ENCODE results near the gene INAFM1. TPM values are rescaled to one million over a fixed set of nuclear protein-coding genes. Genes with fewer than 3 reads are reported as not detected.

The INAFM1 gene
- total and polyA plus RNA-seq, 4 donors, result 1.5 to 2.5 (median 1.9) TPM

DNA sequence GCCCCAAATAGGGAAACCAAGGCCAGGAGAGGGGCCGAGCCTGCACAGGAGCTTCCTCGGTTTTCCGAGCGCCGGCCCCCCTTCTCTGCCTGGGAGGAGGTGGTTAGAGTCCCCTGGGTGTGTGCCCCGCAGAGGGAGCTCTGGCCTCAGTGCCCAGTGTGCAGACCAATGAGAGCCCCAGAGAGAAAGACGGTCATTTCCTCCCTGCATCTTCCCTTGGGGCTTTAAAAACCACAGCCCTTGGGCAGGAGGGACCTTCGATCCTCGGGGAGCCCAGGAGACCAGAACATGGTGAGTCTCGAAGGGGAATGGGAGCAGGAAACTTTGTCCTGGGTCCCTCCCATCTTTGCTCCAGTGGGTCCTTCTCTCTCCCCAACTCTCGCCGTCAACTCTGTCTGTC, 34.9 kb downstream of the INAFM1 start, which contains the start of gene C5AR1:
C5AR1 (plus strand) TSS at position 254 of the 400 bp plus-strand sequence; CDS start at position 289, 35 bp downstream.
- peak within 1 kb of the TSS in 1 of 2 donors; percentile 53 for H3K9ac ChIP-seq (ENCODE audit: low read depth in 1 of 2, low read length in 2 of 2)
- WGBS, result 55% methylated on average over 12 of the region's 12 CpGs
- peaks cover 0 to 5% (median under 1%) of the 10 kb centered on the region in 4 donors for H3K4me1 ChIP-seq (ENCODE audit: control insufficient read depth in 4 of 4, insufficient read depth in 4 of 4, low read length in 3 of 4)
- H3K36me3 ChIP-seq (ENCODE audit: control insufficient read depth in 4 of 4, insufficient read depth in 3 of 4, low read depth in 1 of 4, low read length in 3 of 4), result no peaks in the 10 kb centered on the region
- peak within 1 kb of the TSS; percentile 12 to 54 for H3K27ac ChIP-seq (ENCODE audit: low read depth in 1 of 2, low read length in 2 of 2)
- H3K9me3 ChIP-seq (ENCODE audit: control insufficient read depth in 4 of 4, low read length in 3 of 4), result no peaks in the 10 kb centered on the region
- peak within 1 kb of the TSS in 1 of 3 donors; percentile 12 for H3K4me3 ChIP-seq (ENCODE audit: low read depth in 1 of 3, low read length in 3 of 3)
- TF ChIP-seq TAF1 (conservative IDR thresholded peaks at IDR 0.05) (peak; percentile 17), EGR1 (IDR thresholded peaks at IDR 0.05; ENCODE audit: low read depth in 2 of 2) (no peak), HNF4A (conservative IDR thresholded peaks at IDR 0.05) (no peak)
- TF ChIP-seq, protein P1, sequence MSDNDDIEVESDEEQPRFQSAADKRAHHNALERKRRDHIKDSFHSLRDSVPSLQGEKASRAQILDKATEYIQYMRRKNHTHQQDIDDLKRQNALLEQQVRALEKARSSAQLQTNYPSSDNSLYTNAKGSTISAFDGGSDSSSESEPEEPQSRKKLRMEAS (IDR thresholded peaks at IDR 0.05), result no peak
- no peaks in the 10 kb centered on the region for H3K27me3 ChIP-seq (ENCODE audit: control insufficient read depth in 4 of 4, insufficient read depth in 4 of 4, low read length in 3 of 4)
- DNase-seq (ENCODE audit: low spot score), result no peak

DNA sequence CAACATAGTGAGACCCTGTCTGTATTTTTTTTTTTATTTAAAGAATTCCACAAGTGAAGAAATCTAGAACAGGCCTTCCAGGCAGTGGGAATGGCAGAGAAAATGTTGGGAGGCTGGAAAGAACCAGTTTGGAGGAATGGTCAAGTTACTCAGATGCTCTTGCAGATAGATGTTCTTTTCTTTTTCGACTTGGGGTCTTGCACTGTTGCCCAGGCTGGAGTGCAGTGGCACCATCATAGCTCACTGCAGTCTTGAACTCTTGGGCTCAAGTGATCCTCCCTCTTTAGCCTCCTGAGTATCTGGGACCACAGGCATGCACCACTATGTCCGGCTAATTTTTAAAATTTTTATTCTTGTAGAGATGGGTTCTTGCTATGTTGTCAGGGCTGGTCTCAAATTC, 35.6 kb downstream of the INAFM1 start:
- TF ChIP-seq TAF1 (conservative IDR thresholded peaks at IDR 0.05) (no peak), EGR1 (IDR thresholded peaks at IDR 0.05; ENCODE audit: low read depth in 2 of 2) (no peak), NR2F2 (IDR thresholded peaks at IDR 0.05) (no peak), GABPA (IDR thresholded peaks at IDR 0.05 in 1 of 2, conservative IDR thresholded peaks at IDR 0.05 in 1 of 2) (no peak), RXRA (IDR thresholded peaks at IDR 0.05) (no peak), FOXA2 (IDR thresholded peaks at IDR 0.05) (no peak), FOXA1 (IDR thresholded peaks at IDR 0.05) (no peak), RAD21 (IDR thresholded peaks at IDR 0.05) (no peak), HNF4A (conservative IDR thresholded peaks at IDR 0.05) (no peak), JUND (IDR thresholded peaks at IDR 0.05) (no peak), YY1 (IDR thresholded peaks at IDR 0.05) (no peak), HNF4G (IDR thresholded peaks at IDR 0.05) (no peak)
- TF ChIP-seq, protein P2, sequence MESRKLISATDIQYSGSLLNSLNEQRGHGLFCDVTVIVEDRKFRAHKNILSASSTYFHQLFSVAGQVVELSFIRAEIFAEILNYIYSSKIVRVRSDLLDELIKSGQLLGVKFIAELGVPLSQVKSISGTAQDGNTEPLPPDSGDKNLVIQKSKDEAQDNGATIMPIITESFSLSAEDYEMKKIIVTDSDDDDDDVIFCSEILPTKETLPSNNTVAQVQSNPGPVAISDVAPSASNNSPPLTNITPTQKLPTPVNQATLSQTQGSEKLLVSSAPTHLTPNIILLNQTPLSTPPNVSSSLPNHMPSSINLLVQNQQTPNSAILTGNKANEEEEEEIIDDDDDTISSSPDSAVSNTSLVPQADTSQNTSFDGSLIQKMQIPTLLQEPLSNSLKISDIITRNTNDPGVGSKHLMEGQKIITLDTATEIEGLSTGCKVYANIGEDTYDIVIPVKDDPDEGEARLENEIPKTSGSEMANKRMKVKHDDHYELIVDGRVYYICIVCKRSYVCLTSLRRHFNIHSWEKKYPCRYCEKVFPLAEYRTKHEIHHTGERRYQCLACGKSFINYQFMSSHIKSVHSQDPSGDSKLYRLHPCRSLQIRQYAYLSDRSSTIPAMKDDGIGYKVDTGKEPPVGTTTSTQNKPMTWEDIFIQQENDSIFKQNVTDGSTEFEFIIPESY (IDR thresholded peaks at IDR 0.05), result no peak
- TF ChIP-seq, protein P3, sequence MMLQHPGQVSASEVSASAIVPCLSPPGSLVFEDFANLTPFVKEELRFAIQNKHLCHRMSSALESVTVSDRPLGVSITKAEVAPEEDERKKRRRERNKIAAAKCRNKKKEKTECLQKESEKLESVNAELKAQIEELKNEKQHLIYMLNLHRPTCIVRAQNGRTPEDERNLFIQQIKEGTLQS (IDR thresholded peaks at IDR 0.05), result no peak
- TF ChIP-seq, protein P4, sequence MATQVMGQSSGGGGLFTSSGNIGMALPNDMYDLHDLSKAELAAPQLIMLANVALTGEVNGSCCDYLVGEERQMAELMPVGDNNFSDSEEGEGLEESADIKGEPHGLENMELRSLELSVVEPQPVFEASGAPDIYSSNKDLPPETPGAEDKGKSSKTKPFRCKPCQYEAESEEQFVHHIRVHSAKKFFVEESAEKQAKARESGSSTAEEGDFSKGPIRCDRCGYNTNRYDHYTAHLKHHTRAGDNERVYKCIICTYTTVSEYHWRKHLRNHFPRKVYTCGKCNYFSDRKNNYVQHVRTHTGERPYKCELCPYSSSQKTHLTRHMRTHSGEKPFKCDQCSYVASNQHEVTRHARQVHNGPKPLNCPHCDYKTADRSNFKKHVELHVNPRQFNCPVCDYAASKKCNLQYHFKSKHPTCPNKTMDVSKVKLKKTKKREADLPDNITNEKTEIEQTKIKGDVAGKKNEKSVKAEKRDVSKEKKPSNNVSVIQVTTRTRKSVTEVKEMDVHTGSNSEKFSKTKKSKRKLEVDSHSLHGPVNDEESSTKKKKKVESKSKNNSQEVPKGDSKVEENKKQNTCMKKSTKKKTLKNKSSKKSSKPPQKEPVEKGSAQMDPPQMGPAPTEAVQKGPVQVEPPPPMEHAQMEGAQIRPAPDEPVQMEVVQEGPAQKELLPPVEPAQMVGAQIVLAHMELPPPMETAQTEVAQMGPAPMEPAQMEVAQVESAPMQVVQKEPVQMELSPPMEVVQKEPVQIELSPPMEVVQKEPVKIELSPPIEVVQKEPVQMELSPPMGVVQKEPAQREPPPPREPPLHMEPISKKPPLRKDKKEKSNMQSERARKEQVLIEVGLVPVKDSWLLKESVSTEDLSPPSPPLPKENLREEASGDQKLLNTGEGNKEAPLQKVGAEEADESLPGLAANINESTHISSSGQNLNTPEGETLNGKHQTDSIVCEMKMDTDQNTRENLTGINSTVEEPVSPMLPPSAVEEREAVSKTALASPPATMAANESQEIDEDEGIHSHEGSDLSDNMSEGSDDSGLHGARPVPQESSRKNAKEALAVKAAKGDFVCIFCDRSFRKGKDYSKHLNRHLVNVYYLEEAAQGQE (IDR thresholded peaks at IDR 0.05), result no peak
- TF ChIP-seq, protein P5, sequence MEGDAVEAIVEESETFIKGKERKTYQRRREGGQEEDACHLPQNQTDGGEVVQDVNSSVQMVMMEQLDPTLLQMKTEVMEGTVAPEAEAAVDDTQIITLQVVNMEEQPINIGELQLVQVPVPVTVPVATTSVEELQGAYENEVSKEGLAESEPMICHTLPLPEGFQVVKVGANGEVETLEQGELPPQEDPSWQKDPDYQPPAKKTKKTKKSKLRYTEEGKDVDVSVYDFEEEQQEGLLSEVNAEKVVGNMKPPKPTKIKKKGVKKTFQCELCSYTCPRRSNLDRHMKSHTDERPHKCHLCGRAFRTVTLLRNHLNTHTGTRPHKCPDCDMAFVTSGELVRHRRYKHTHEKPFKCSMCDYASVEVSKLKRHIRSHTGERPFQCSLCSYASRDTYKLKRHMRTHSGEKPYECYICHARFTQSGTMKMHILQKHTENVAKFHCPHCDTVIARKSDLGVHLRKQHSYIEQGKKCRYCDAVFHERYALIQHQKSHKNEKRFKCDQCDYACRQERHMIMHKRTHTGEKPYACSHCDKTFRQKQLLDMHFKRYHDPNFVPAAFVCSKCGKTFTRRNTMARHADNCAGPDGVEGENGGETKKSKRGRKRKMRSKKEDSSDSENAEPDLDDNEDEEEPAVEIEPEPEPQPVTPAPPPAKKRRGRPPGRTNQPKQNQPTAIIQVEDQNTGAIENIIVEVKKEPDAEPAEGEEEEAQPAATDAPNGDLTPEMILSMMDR (IDR thresholded peaks at IDR 0.05; ENCODE audit: low read depth, low read length, missing input control), result no peak
- TF ChIP-seq, protein P1 (IDR thresholded peaks at IDR 0.05), result no peak
- H3K4me3 ChIP-seq (ENCODE audit: low read depth in 1 of 3, low read length in 3 of 3), result no peak overlapping the region
- H3K9me3 ChIP-seq (ENCODE audit: control insufficient read depth in 4 of 4, low read length in 3 of 4), result no peaks in the 10 kb centered on the region
- no peak overlapping the region for H3K9ac ChIP-seq (ENCODE audit: low read depth in 1 of 2, low read length in 2 of 2)
- H3K27ac ChIP-seq (ENCODE audit: low read depth in 1 of 2, low read length in 2 of 2), result peak overlapping the region in 1 of 2 donors; percentile 54
- no peak for DNase-seq (ENCODE audit: low spot score)
- H3K4me1 ChIP-seq (ENCODE audit: control insufficient read depth in 4 of 4, insufficient read depth in 4 of 4, low read length in 3 of 4), result peaks cover 0 to 8% (median under 1%) of the 10 kb centered on the region in 4 donors
- no peaks in the 10 kb centered on the region for H3K27me3 ChIP-seq (ENCODE audit: control insufficient read depth in 4 of 4, insufficient read depth in 4 of 4, low read length in 3 of 4)
- H3K36me3 ChIP-seq (ENCODE audit: control insufficient read depth in 4 of 4, insufficient read depth in 3 of 4, low read depth in 1 of 4, low read length in 3 of 4), result no peaks in the 10 kb centered on the region
- WGBS, result 97% methylated on average over 2 of the region's 2 CpGs

All from liver (tissue), 9 donors.